Measurements from ENCODE around the gene ATG9B. TPM values are rescaled to one million over a fixed set of nuclear protein-coding genes. Genes with fewer than 3 reads are reported as not detected.

Gene ATG9B
- total and polyA plus RNA-seq, 9 of the 15 experiments (the other 6 are each of a cell fraction or from before 2014, with no cell fraction given), result 0.29 to 8.0 (median 2.1) TPM

DNA sequence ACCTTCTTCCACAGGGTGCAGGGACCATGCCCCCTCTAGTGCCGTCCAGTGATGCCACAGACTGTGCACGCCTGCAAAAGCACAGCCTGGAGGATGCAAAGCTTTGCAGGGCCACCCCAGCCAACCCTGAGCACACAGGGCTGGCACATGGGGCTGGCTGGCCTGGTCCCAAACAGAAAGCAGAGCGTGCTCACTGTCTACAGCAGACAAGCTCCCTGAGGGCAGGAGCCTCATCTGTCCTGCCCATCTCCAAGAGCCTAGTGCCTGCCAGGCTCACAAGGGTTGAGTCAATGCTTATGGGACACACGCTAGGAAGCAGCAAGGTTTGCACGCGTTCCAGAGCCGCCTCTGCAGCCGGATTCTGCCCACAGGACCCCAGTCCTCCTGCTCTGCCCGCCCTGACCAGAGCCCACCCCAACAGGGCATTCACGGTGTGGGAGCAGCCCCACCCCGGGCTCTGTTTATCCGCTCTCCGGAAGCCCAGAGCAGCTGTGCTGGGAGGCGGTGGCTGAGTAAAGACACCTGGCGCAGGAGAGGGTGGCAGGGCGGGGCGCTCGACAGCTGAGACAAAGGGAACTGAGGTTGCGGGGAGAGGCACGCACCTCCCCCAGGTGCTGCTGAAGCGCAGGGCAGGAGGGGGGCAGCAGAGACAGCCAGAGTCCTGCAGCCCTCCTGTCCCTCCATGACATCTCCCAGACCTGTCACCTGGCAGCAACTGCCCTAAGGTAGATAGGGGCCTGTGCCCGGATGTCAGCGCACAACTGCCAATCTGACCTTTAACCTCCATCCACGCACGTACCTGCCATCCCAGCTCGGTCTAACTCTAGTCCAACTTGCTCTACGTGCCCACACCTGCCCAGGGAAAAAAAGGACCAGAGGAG is 50.5 kb downstream of the ATG9B start (continued):
- TF ChIP-seq, protein P1, sequence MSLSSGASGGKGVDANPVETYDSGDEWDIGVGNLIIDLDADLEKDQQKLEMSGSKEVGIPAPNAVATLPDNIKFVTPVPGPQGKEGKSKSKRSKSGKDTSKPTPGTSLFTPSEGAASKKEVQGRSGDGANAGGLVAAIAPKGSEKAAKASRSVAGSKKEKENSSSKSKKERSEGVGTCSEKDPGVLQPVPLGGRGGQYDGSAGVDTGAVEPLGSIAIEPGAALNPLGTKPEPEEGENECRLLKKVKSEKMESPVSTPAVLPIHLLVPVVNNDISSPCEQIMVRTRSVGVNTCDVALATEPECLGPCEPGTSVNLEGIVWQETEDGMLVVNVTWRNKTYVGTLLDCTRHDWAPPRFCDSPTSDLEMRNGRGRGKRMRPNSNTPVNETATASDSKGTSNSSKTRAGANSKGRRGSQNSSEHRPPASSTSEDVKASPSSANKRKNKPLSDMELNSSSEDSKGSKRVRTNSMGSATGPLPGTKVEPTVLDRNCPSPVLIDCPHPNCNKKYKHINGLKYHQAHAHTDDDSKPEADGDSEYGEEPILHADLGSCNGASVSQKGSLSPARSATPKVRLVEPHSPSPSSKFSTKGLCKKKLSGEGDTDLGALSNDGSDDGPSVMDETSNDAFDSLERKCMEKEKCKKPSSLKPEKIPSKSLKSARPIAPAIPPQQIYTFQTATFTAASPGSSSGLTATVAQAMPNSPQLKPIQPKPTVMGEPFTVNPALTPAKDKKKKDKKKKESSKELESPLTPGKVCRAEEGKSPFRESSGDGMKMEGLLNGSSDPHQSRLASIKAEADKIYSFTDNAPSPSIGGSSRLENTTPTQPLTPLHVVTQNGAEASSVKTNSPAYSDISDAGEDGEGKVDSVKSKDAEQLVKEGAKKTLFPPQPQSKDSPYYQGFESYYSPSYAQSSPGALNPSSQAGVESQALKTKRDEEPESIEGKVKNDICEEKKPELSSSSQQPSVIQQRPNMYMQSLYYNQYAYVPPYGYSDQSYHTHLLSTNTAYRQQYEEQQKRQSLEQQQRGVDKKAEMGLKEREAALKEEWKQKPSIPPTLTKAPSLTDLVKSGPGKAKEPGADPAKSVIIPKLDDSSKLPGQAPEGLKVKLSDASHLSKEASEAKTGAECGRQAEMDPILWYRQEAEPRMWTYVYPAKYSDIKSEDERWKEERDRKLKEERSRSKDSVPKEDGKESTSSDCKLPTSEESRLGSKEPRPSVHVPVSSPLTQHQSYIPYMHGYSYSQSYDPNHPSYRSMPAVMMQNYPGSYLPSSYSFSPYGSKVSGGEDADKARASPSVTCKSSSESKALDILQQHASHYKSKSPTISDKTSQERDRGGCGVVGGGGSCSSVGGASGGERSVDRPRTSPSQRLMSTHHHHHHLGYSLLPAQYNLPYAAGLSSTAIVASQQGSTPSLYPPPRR (CRISPR knock-in tag; IDR thresholded peaks at IDR 0.05; ENCODE audit: borderline replicate concordance), result no peak
- TF ChIP-seq, protein P2, sequence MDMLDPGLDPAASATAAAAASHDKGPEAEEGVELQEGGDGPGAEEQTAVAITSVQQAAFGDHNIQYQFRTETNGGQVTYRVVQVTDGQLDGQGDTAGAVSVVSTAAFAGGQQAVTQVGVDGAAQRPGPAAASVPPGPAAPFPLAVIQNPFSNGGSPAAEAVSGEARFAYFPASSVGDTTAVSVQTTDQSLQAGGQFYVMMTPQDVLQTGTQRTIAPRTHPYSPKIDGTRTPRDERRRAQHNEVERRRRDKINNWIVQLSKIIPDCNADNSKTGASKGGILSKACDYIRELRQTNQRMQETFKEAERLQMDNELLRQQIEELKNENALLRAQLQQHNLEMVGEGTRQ (CRISPR knock-in tag; IDR thresholded peaks at IDR 0.05), result no peak
- TF ChIP-seq ZNF830 (CRISPR knock-in tag; IDR thresholded peaks at IDR 0.05) (peak; percentile 92), RFX7 (CRISPR knock-in tag; IDR thresholded peaks at IDR 0.05) (no peak), ELF2 (CRISPR knock-in tag; IDR thresholded peaks at IDR 0.05) (no peak), RCOR1 (IDR thresholded peaks at IDR 0.05; ENCODE audit: borderline replicate concordance in 1 of 2, low read depth in 2 of 2, low read length in 2 of 2) (no peak), CHD2 (IDR thresholded peaks at IDR 0.05; ENCODE audit: low read depth, low read length) (no peak), POLR2AphosphoS2 (IDR thresholded peaks at IDR 0.05; ENCODE audit: low read length) (no peak), ZC3H8 (IDR thresholded peaks at IDR 0.05) (no peak)
- TF ChIP-seq, protein P3, sequence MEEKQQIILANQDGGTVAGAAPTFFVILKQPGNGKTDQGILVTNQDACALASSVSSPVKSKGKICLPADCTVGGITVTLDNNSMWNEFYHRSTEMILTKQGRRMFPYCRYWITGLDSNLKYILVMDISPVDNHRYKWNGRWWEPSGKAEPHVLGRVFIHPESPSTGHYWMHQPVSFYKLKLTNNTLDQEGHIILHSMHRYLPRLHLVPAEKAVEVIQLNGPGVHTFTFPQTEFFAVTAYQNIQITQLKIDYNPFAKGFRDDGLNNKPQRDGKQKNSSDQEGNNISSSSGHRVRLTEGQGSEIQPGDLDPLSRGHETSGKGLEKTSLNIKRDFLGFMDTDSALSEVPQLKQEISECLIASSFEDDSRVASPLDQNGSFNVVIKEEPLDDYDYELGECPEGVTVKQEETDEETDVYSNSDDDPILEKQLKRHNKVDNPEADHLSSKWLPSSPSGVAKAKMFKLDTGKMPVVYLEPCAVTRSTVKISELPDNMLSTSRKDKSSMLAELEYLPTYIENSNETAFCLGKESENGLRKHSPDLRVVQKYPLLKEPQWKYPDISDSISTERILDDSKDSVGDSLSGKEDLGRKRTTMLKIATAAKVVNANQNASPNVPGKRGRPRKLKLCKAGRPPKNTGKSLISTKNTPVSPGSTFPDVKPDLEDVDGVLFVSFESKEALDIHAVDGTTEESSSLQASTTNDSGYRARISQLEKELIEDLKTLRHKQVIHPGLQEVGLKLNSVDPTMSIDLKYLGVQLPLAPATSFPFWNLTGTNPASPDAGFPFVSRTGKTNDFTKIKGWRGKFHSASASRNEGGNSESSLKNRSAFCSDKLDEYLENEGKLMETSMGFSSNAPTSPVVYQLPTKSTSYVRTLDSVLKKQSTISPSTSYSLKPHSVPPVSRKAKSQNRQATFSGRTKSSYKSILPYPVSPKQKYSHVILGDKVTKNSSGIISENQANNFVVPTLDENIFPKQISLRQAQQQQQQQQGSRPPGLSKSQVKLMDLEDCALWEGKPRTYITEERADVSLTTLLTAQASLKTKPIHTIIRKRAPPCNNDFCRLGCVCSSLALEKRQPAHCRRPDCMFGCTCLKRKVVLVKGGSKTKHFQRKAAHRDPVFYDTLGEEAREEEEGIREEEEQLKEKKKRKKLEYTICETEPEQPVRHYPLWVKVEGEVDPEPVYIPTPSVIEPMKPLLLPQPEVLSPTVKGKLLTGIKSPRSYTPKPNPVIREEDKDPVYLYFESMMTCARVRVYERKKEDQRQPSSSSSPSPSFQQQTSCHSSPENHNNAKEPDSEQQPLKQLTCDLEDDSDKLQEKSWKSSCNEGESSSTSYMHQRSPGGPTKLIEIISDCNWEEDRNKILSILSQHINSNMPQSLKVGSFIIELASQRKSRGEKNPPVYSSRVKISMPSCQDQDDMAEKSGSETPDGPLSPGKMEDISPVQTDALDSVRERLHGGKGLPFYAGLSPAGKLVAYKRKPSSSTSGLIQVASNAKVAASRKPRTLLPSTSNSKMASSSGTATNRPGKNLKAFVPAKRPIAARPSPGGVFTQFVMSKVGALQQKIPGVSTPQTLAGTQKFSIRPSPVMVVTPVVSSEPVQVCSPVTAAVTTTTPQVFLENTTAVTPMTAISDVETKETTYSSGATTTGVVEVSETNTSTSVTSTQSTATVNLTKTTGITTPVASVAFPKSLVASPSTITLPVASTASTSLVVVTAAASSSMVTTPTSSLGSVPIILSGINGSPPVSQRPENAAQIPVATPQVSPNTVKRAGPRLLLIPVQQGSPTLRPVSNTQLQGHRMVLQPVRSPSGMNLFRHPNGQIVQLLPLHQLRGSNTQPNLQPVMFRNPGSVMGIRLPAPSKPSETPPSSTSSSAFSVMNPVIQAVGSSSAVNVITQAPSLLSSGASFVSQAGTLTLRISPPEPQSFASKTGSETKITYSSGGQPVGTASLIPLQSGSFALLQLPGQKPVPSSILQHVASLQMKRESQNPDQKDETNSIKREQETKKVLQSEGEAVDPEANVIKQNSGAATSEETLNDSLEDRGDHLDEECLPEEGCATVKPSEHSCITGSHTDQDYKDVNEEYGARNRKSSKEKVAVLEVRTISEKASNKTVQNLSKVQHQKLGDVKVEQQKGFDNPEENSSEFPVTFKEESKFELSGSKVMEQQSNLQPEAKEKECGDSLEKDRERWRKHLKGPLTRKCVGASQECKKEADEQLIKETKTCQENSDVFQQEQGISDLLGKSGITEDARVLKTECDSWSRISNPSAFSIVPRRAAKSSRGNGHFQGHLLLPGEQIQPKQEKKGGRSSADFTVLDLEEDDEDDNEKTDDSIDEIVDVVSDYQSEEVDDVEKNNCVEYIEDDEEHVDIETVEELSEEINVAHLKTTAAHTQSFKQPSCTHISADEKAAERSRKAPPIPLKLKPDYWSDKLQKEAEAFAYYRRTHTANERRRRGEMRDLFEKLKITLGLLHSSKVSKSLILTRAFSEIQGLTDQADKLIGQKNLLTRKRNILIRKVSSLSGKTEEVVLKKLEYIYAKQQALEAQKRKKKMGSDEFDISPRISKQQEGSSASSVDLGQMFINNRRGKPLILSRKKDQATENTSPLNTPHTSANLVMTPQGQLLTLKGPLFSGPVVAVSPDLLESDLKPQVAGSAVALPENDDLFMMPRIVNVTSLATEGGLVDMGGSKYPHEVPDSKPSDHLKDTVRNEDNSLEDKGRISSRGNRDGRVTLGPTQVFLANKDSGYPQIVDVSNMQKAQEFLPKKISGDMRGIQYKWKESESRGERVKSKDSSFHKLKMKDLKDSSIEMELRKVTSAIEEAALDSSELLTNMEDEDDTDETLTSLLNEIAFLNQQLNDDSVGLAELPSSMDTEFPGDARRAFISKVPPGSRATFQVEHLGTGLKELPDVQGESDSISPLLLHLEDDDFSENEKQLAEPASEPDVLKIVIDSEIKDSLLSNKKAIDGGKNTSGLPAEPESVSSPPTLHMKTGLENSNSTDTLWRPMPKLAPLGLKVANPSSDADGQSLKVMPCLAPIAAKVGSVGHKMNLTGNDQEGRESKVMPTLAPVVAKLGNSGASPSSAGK (IDR thresholded peaks at IDR 0.05), result no peak
